IMR-90 (cell line): Measurements from ENCODE around the gene GTPBP8. TPM values are rescaled to one million over a fixed set of nuclear protein-coding genes. Genes with fewer than 3 reads are reported as not detected.

Experiments
- ATAC-seq: fragments of 200-7000 bp; cut with Tn5 transposase; 2 replicates; pipeline ENCODE4 v1.9.1; 2020; ENCODE audit warnings: low read depth, mild to moderate bottlenecking, moderate library complexity
- BruUV-seq: library from RNA; stranded (reverse); fragments of 400-500 nt; replicated peaks from 2 replicates; lab custom pipeline; 2021; lab: Mats Ljungman, UMichigan
- CTCF ChIA-PET: fragments of 300-600 bp; formaldehyde crosslinking; extraction: SDS; loops from one replicate; lab custom pipeline; 2021; ENCODE audit warnings: antibody characterized with exemption; lab: Yijun Ruan, JAX
- POLR2A ChIA-PET: fragments of 300-600 bp; sonication (Branson Sonifier 250); formaldehyde crosslinking; loops from one replicate; lab custom pipeline; 2022; ENCODE audit warnings: antibody characterized with exemption; ENCODE audit not compliant: unreplicated experiment; lab: Charles Lee
- DNase-seq: peaks from one replicate; pipeline ENCODE4 v3.0.0; 2013
- H2AFZ ChIP-seq: replicated peaks from 2 replicates; pipeline ENCODE3; 2013; ENCODE audit warnings: low read length, mild to moderate bottlenecking; ENCODE audit not compliant: poor library complexity
- H2AK5ac ChIP-seq: 2 replicates; pipeline ENCODE4 v1.6.1; 2013; ENCODE audit warnings: low read depth, low read length, inconsistent platforms
- H2AK9ac ChIP-seq: replicated peaks from 2 replicates; pipeline ENCODE3; 2013; ENCODE audit warnings: mild to moderate bottlenecking, low read depth, low read length, moderate library complexity; ENCODE audit not compliant: poor library complexity
- H2BK120ac ChIP-seq: 2 replicates; pipeline ENCODE4 v1.6.1; 2013; ENCODE audit warnings: low read depth, low read length, inconsistent platforms
- H2BK15ac ChIP-seq: 3 replicates; pipeline ENCODE4 v1.6.1; 2013; ENCODE audit warnings: low read depth, low read length, inconsistent platforms
- H2BK20ac ChIP-seq: 2 replicates; pipeline ENCODE4 v1.6.1; 2013; ENCODE audit warnings: low read depth, mild to moderate bottlenecking, inconsistent platforms, low read length, moderate library complexity
- H2BK5ac ChIP-seq: 2 replicates; pipeline ENCODE4 v1.6.1; 2013; ENCODE audit warnings: mild to moderate bottlenecking, low read depth, low read length, inconsistent platforms; ENCODE audit not compliant: poor library complexity, severe bottlenecking
- H3K14ac ChIP-seq: replicated peaks from 2 replicates; pipeline ENCODE4 v1.6.1; 2013; ENCODE audit warnings: low read depth, low read length, inconsistent platforms
- H3K18ac ChIP-seq: 2 replicates; pipeline ENCODE4 v1.6.1; 2013; ENCODE audit warnings: low read depth, low read length, control low read depth
- H3K23ac ChIP-seq: 2 replicates; pipeline ENCODE4 v1.6.1; 2013; ENCODE audit warnings: low read depth, low read length, inconsistent platforms
- H3K27ac ChIP-seq: 2 replicates; pipeline ENCODE4 v1.5.1; 2013; ENCODE audit warnings: mild to moderate bottlenecking, control low read depth, low read length; ENCODE audit not compliant: insufficient read depth
- H3K27me3 ChIP-seq: 2 replicates; pipeline ENCODE4 v1.6.1; 2013; ENCODE audit warnings: low read length; ENCODE audit not compliant: control insufficient read depth, insufficient read depth
- H3K36me3 ChIP-seq: 2 replicates; pipeline ENCODE4 v1.6.1; 2013; ENCODE audit warnings: low read length, mixed read lengths; ENCODE audit not compliant: control insufficient read depth, insufficient read depth
- H3K4ac ChIP-seq: 2 replicates; pipeline ENCODE4 v1.6.1; 2013; ENCODE audit warnings: low read depth, low read length, inconsistent platforms
- H3K4me1 ChIP-seq: 2 replicates; pipeline ENCODE4 v1.6.1; 2013; ENCODE audit warnings: low read length, mixed read lengths; ENCODE audit not compliant: control insufficient read depth, insufficient read depth
- H3K4me2 ChIP-seq: 2 replicates; pipeline ENCODE4 v1.6.1; 2013; ENCODE audit warnings: low read depth, mild to moderate bottlenecking, control low read depth, low read length, moderate library complexity
- H3K4me3 ChIP-seq: 2 replicates; pipeline ENCODE4 v1.5.1; 2013; ENCODE audit warnings: low read depth, mild to moderate bottlenecking, control low read depth, low read length, moderate library complexity; ENCODE audit not compliant: insufficient read depth
- H3K56ac ChIP-seq: 2 replicates; pipeline ENCODE4 v1.6.1; 2013; ENCODE audit warnings: low read length, inconsistent platforms; ENCODE audit not compliant: insufficient read depth; ENCODE audit errors: extremely low read depth
- H3K79me1 ChIP-seq, 2 experiments: 2 replicates each; pipeline ENCODE4 v1.6.1; 2013; ENCODE audit warnings: low read length in 2 of 2, inconsistent platforms in 1 of 2, low read depth in 1 of 2
- H3K9ac ChIP-seq: 2 replicates; pipeline ENCODE4 v1.6.1; 2013; ENCODE audit warnings: low read depth, low read length, control low read depth
- H3K9me1 ChIP-seq: 2 replicates; pipeline ENCODE4 v1.6.1; 2013; ENCODE audit warnings: low read length, inconsistent platforms; ENCODE audit not compliant: insufficient read depth
- H3K9me3 ChIP-seq: 2 replicates; pipeline ENCODE4 v1.6.1; 2013; ENCODE audit warnings: low read length; ENCODE audit not compliant: control insufficient read depth, insufficient read depth
- H4K20me1 ChIP-seq: 2 replicates; pipeline ENCODE4 v1.6.1; 2013; ENCODE audit warnings: low read length, inconsistent platforms; ENCODE audit not compliant: insufficient read depth
- H4K5ac ChIP-seq: 2 replicates; pipeline ENCODE4 v1.6.1; 2013; ENCODE audit warnings: mild to moderate bottlenecking, low read depth, low read length, control low read depth
- H4K8ac ChIP-seq, 2 experiments: 2 replicates each; pipeline ENCODE4 v1.6.1; 2013; ENCODE audit warnings: low read depth in 2 of 2, low read length in 2 of 2, control low read depth in 1 of 2, inconsistent platforms in 1 of 2
- H4K91ac ChIP-seq: 2 replicates; pipeline ENCODE4 v1.6.1; 2013; ENCODE audit warnings: low read depth, low read length, inconsistent platforms; ENCODE audit not compliant: insufficient read depth
- BHLHE40 ChIP-seq: fragments of 150-350 bp; IDR thresholded peaks from 2 replicates; pipeline ENCODE4 v1.6.1; 2016; ENCODE audit warnings: mild to moderate bottlenecking, low read depth, low read length
- CEBPB ChIP-seq: IDR thresholded peaks from 2 replicates; pipeline ENCODE4 v1.6.1; 2012; ENCODE audit warnings: low read depth, low read length, improper control_type of control experiment
- CHD1 ChIP-seq: IDR thresholded peaks from 2 replicates; pipeline ENCODE4 v1.6.1; 2012; ENCODE audit warnings: low read depth, low read length, improper control_type of control experiment
- FOS ChIP-seq: fragments of 150-350 bp; IDR thresholded peaks from 2 replicates; pipeline ENCODE4 v1.6.1; 2016; ENCODE audit warnings: low read depth, low read length
- MAFK ChIP-seq: IDR thresholded peaks from 2 replicates; pipeline ENCODE4 v1.6.1; 2012; ENCODE audit warnings: low read depth, low read length, improper control_type of control experiment
- MAZ ChIP-seq: IDR thresholded peaks from 2 replicates; pipeline ENCODE4 v1.6.1; 2012; ENCODE audit warnings: low read depth, mild to moderate bottlenecking, low read length, improper control_type of control experiment, moderate library complexity, borderline replicate concordance
- MXI1 ChIP-seq: IDR thresholded peaks from 2 replicates; pipeline ENCODE4 v1.6.1; 2012; ENCODE audit warnings: low read depth, mild to moderate bottlenecking, low read length, moderate library complexity, borderline replicate concordance
- NFE2L2 ChIP-seq: fragments of 150-350 bp; IDR thresholded peaks from 2 replicates; pipeline ENCODE4 v1.6.1; 2016; ENCODE audit warnings: low read depth, mild to moderate bottlenecking, low read length
- POLR2A ChIP-seq: IDR thresholded peaks from 2 replicates; pipeline ENCODE4 v1.6.1; 2012; ENCODE audit warnings: mild to moderate bottlenecking, low read depth, low read length
- RAD21 ChIP-seq: IDR thresholded peaks from 2 replicates; pipeline ENCODE4 v1.6.1; 2012; ENCODE audit warnings: low read length, improper control_type of control experiment
- RCOR1 ChIP-seq: IDR thresholded peaks from 2 replicates; pipeline ENCODE4 v1.6.1; 2012; ENCODE audit warnings: mild to moderate bottlenecking, low read length, improper control_type of control experiment; ENCODE audit not compliant: insufficient replicate concordance
- RFX5 ChIP-seq: IDR thresholded peaks from 2 replicates; pipeline ENCODE4 v1.8.0; 2012; ENCODE audit warnings: low read depth, mild to moderate bottlenecking, low read length, moderate library complexity
- SMC3 ChIP-seq: fragments of 150-350 bp; IDR thresholded peaks from 2 replicates; pipeline ENCODE4 v1.6.1; 2016; ENCODE audit warnings: low read depth, mild to moderate bottlenecking, antibody characterized with exemption, low read length, moderate library complexity
- dilution Hi-C: fragments of 300-500 bp; cut with HindIII; formaldehyde crosslinking; loops from one replicate; pipeline ENCODE4 v1.14.3; 2018; ENCODE audit warnings: low sequenced_read_pairs; ENCODE audit not compliant: unreplicated experiment
- in situ Hi-C: fragments of 300-500 bp; cut with MboI; formaldehyde crosslinking; loops from 3 replicates; pipeline ENCODE4 v1.14.3; 2019; ENCODE audit warnings: low sequenced_read_pairs, inconsistent platforms, mixed read lengths
- intact Hi-C: fragments of 100-400 bp; cut with micrococcal nuclease; formaldehyde crosslinking; loops from 2 replicates; pipeline ENCODE4 v1.10.0; 2022
- polyA plus RNA-seq, 3 experiments: library from polyadenylated mRNA; depleted of rRNA; stranded (reverse); fragments of >200 nt; gene quantifications; 2 replicates each; pipeline ENCODE4 v1.2.3, GENCODE V29; 2012; ENCODE audit warnings: low replicate concordance in 1 of 3
- total RNA-seq: library from RNA; depleted of rRNA; stranded (reverse); fragments of >200 nt; gene quantifications from 2 replicates; pipeline ENCODE4 v1.2.3, GENCODE V29; 2012
- TF ChIP-seq, protein P1 (sequence below): conservative IDR thresholded peaks from 2 replicates; pipeline ENCODE4 v1.5.1; 2012; ENCODE audit warnings: mild to moderate bottlenecking, low read depth, low read length, improper control_type of control experiment
- TF ChIP-seq, protein P2 (sequence below): fragments of 150-350 bp; IDR thresholded peaks from 2 replicates; pipeline ENCODE4 v1.6.1; 2017; ENCODE audit warnings: mild to moderate bottlenecking, antibody characterized with exemption, low read length, low read depth
- TF ChIP-seq, protein P3 (sequence below): fragments of 150-350 bp; IDR thresholded peaks from 2 replicates; pipeline ENCODE4 v1.6.1; 2016; ENCODE audit warnings: low read depth, mild to moderate bottlenecking, low read length, moderate library complexity, borderline replicate concordance

Gene GTPBP8
- total and polyA plus RNA-seq, 2 of the 4 experiments (the other 2 are of a cell fraction): 15.4 to 23.9 TPM

DNA sequence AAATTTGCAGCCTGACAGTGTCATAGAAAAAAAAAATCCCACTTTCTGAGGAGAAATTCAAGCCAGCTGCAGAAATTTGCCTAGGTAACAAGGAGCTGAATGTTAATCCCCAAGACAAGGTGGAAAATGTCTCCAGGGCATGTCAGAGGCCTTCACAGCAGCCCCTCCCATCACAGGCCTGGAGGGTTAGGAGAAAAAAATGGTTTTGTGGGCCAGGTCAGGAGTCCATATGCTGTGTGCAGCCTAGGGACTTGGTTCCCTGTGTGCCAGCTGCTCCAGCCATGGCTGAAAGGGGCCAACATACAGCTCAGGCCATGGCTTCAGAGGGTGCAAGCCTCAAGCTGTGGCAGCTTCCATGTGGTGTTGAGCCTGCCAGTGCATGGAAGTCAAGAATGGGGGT is 27.1 kb upstream of the GTPBP8 start:
- Histone ChIP-seq H2BK120ac (no peak overlapping the region), H3K23ac (no peak overlapping the region), H3K36me3 (no peaks in the 10 kb centered on the region), H3K79me1 (no peaks in the 10 kb centered on the region), H4K5ac (no peak overlapping the region), H4K20me1 (no peaks in the 10 kb centered on the region), H4K91ac (no peak overlapping the region), H3K56ac (no peak overlapping the region), H2AK5ac (no peak overlapping the region), H3K14ac (no peak overlapping the region), H3K18ac (no peak overlapping the region), H2BK20ac (no peak overlapping the region), H3K9me1 (no peaks in the 10 kb centered on the region), H2AK9ac (no peak overlapping the region), H2AFZ (no peak overlapping the region), H3K9ac (no peak overlapping the region), H3K4ac (no peak overlapping the region), H4K8ac (no peak overlapping the region), H3K4me3 (no peak overlapping the region), H2BK5ac (no peak overlapping the region), H3K27me3 (peaks cover 18% of the 10 kb centered on the region), H3K27ac (no peak overlapping the region), H2BK15ac (no peak overlapping the region), H3K4me2 (no peak overlapping the region), H3K4me1 (no peaks in the 10 kb centered on the region), H3K9me3 (no peaks in the 10 kb centered on the region)
- ChIA-PET POLR2A (no interaction called here), CTCF (no interaction called here)
- BruUV-seq: no TSS peak
- ATAC-seq (no peak), DNase-seq (no peak)
- in situ Hi-C loops (no loop called here), intact Hi-C loops (no loop called here), dilution Hi-C loops (no loop called here)
- TF ChIP-seq RCOR1 (no peak), MXI1 (no peak), BHLHE40 (no peak), SMC3 (no peak), RFX5 (no peak), NFE2L2 (no peak), CHD1 (no peak), RAD21 (no peak), MAFK (no peak), MAZ (no peak), FOS (no peak), POLR2A (no peak), CEBPB (no peak)
- TF ChIP-seq, protein P1, sequence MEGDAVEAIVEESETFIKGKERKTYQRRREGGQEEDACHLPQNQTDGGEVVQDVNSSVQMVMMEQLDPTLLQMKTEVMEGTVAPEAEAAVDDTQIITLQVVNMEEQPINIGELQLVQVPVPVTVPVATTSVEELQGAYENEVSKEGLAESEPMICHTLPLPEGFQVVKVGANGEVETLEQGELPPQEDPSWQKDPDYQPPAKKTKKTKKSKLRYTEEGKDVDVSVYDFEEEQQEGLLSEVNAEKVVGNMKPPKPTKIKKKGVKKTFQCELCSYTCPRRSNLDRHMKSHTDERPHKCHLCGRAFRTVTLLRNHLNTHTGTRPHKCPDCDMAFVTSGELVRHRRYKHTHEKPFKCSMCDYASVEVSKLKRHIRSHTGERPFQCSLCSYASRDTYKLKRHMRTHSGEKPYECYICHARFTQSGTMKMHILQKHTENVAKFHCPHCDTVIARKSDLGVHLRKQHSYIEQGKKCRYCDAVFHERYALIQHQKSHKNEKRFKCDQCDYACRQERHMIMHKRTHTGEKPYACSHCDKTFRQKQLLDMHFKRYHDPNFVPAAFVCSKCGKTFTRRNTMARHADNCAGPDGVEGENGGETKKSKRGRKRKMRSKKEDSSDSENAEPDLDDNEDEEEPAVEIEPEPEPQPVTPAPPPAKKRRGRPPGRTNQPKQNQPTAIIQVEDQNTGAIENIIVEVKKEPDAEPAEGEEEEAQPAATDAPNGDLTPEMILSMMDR: no peak
- TF ChIP-seq, protein P2, sequence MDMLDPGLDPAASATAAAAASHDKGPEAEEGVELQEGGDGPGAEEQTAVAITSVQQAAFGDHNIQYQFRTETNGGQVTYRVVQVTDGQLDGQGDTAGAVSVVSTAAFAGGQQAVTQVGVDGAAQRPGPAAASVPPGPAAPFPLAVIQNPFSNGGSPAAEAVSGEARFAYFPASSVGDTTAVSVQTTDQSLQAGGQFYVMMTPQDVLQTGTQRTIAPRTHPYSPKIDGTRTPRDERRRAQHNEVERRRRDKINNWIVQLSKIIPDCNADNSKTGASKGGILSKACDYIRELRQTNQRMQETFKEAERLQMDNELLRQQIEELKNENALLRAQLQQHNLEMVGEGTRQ: no peak
- TF ChIP-seq, protein P3, sequence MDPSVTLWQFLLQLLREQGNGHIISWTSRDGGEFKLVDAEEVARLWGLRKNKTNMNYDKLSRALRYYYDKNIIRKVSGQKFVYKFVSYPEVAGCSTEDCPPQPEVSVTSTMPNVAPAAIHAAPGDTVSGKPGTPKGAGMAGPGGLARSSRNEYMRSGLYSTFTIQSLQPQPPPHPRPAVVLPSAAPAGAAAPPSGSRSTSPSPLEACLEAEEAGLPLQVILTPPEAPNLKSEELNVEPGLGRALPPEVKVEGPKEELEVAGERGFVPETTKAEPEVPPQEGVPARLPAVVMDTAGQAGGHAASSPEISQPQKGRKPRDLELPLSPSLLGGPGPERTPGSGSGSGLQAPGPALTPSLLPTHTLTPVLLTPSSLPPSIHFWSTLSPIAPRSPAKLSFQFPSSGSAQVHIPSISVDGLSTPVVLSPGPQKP: no peak
